ENCODE results near the gene SLC66A2.

The SLC66A2 gene

GRCh38 chr18:79949697-79950487 lies 1.6 kb downstream of the SLC66A2 start:
- peak; percentile 55 for DNase-seq

GRCh38 chr18:79948719-79949411 lies 2.6 kb downstream of the SLC66A2 start:
- no peak for DNase-seq

- DNase-seq, result no peak
Observed at GRCh38 chr18:79947881-79948610, 3.4 kb downstream of the SLC66A2 start.

GRCh38 chr18:79947054-79947755 lies 4.2 kb downstream of the SLC66A2 start:
- DNase-seq, result no peak

- no peak for DNase-seq
Observed at GRCh38 chr18:79945118-79946042, 6.1 kb downstream of the SLC66A2 start.

GRCh38 chr18:79944746-79945117 lies 6.7 kb downstream of the SLC66A2 start:
- no peak for DNase-seq

GRCh38 chr18:79944126-79944731 lies 7.2 kb downstream of the SLC66A2 start:
- DNase-seq, result no peak

- DNase-seq, result no peak
Observed at GRCh38 chr18:79943608-79944125, 7.8 kb downstream of the SLC66A2 start.

- no peak for DNase-seq
Observed at GRCh38 chr18:79942786-79943607, 8.5 kb downstream of the SLC66A2 start.

GRCh38 chr18:79942211-79942610 lies 9.2 kb downstream of the SLC66A2 start:
- no peak for DNase-seq

- DNase-seq, result no peak
Observed at GRCh38 chr18:79941473-79942119, 9.9 kb downstream of the SLC66A2 start.

GRCh38 chr18:79940814-79941472 lies 10.5 kb downstream of the SLC66A2 start:
- DNase-seq, result no peak

GRCh38 chr18:79940126-79940813 lies 11.2 kb downstream of the SLC66A2 start:
- no peak for DNase-seq

- DNase-seq, result no peak
Observed at GRCh38 chr18:79939096-79939495, 12.4 kb downstream of the SLC66A2 start.

GRCh38 chr18:79938196-79938595 lies 13.3 kb downstream of the SLC66A2 start:
- no peak for DNase-seq

- DNase-seq, result peak; percentile 2
Observed at GRCh38 chr18:79937103-79937860, 14.2 kb downstream of the SLC66A2 start.

GRCh38 chr18:79936641-79937040 lies 14.8 kb downstream of the SLC66A2 start:
- peak; percentile 1 for DNase-seq

GRCh38 chr18:79935925-79936324 lies 15.5 kb downstream of the SLC66A2 start:
- no peak for DNase-seq

All from CD4-positive, alpha-beta T cell treated with Interleukin-15 for 1 hour (primary cell).